Pancreas (tissue), 10 donors: ENCODE data around the gene NDUFB2. TPM values are rescaled to one million over a fixed set of nuclear protein-coding genes. Genes with fewer than 3 reads are reported as not detected.
"Not testable (repeated sequence)": the region's sequence is repeated elsewhere in the genome, so short reads cannot be mapped to it uniquely, and the experiment has no call there.

Source experiments
- ATAC-seq, 4 donors: fragments of 200-7000 bp; cut with Tn5 transposase; one replicate each; pipeline versions ENCODE4 v1.8.0 to v1.9.1; 2020; ENCODE audit warnings: mild to moderate bottlenecking in 4 of 4, moderate library complexity in 4 of 4
- DNase-seq, 6 donors: peaks; one replicate each; pipeline ENCODE4 v3.0.0-alpha.2; 2020
- FAIRE-seq: peaks from 2 replicates; lab custom pipeline; 2012; peaks lifted over from hg19 to GRCh38; lab: Jason Lieb, UNC
- H3K27ac ChIP-seq, 4 donors: fragments of 200-600 bp; sonication (generic); 1 replicate in 3 of 4; 2 replicates in 1 of 4; pipeline versions ENCODE4 v1.5.0 to v1.8.0; 2020
- H3K27me3 ChIP-seq, 4 donors: fragments of 200-600 bp; one replicate each; pipeline ENCODE4 v1.8.0; 2021
- H3K36me3 ChIP-seq, 3 donors: fragments of 200-600 bp; sonication (generic) in 1 of 3; one replicate each; pipeline versions ENCODE4 v1.5.0 to v1.8.0; 2020 to 2021
- H3K4me1 ChIP-seq, 3 donors: fragments of 200-600 bp; one replicate each; pipeline ENCODE4 v1.8.0; 2021
- H3K4me3 ChIP-seq, 4 donors: fragments of 200-600 bp; sonication (generic) in 2 of 4; one replicate each; pipeline versions ENCODE4 v1.5.0 to v1.8.0; 2020 to 2021
- H3K9me3 ChIP-seq, 4 donors: fragments of 200-600 bp; one replicate each; pipeline ENCODE4 v1.8.0; 2021
- CTCF ChIP-seq, 4 donors: fragments of 200-600 bp; sonication (generic) in 3 of 4; IDR thresholded peaks; one replicate each; pipeline versions ENCODE4 v1.5.0 to v1.8.0; 2021; ENCODE audit warnings: antibody characterized with exemption in 4 of 4
- WGBS, 2 donors: extraction: QIAGEN DNeasy Blood & Tissue Kit; methylation state at CpG; one replicate each; pipeline ENCODE4 v1.1.7; 2013; 5-methylcytosine and 5-hydroxymethylcytosine counted together
- intact Hi-C, 3 donors: fragments of 100-400 bp; cut with DNase I; formaldehyde crosslinking; loops; one replicate each; pipeline versions ENCODE4 v1.11.1 to v1.14.2; 2022
- polyA plus RNA-seq, 2 donors: library from polyadenylated mRNA; stranded (reverse); fragments of 200-250 nt; gene quantifications; one replicate each; pipeline ENCODE4 v1.2.3, GENCODE V29; 2013
- total RNA-seq, 6 donors: library from RNA; stranded (reverse); fragmentation: NEBNext Ultra II Directional in 4 of 6; extraction: Animal tissue kit (Norgen Biotek cat#: 25700) in 4 of 6; gene quantifications; one replicate each; pipeline versions ENCODE4 v1.2.1 to v1.2.4, GENCODE V29; 2021 to 2023
- donor health status: healthy with polysubstance abuse.
- donor health status: DM: no; HTN: no; CAD: no; lungs with moderate emphysema.
- donor health status: DM: no; HTN: no; CAD: no.
- donor health status: control.
- donor health status: control.
- donor health status: Bipolar disorder and iron deficiency.
- donor health status: DM: yes; HTN: yes; CAD: no.
- donor health status: DM: no; HTN: no; CAD: no.
- donor health status: DM: no; HTN: no; CAD: no.
- donor health status: DM: yes; HTN: yes; CAD: no.

The NDUFB2 gene
- total and polyA plus RNA-seq, 8 donors: 47.6 to 198 (median 76.6) TPM

DNA sequence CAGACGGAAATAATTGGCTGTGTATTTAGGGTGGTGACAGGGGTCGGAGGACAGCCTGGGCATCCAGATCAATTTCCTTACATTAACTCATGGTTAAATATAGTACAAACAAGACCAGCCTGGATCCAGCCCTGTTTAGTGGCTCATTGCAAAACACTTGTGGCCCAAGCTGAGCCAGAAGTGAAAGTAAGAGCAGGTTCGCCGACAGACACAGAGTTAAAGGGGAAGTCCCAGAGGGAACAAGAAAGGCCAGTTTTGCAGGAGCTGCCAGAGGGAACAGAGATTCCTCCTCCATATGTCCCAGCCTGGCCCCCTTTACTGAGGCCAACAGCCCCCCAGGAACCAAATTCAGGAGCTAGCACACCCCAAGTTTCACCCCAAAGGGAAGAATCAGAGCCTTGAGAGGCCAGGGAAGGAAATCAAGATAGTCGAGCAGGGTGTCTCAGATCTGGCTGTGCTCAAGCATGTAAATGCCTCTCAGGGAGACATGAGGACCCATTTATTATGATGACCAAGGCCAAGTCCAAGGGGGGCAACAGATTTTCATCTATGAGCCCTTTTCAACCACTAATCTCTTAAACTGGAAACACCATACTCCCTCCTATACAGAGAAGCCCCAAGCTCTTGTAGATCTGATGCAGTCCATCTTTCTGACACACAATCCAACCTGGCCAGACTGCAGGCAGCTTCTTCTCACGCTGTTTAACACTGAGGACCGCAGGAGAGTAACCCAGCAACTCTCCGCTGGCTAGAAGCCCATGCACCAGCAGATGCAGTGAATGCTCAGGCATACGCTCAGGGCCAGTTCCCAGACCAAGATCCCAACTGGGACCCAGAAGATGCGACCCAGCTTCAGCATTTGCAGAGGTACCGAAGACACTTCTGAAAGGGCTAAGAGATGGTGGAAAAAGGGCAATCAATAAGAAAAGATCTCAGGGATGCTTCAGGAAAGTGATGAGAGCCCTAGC lies 39.7 kb upstream of the NDUFB2 start:
- TF ChIP-seq CTCF (IDR thresholded peaks at IDR 0.05): no peak
- H3K4me1 ChIP-seq: peaks cover 0 to 16% (median 5%) of the 10 kb centered on the region in 3 donors
- H3K9me3 ChIP-seq: no peaks in the 10 kb centered on the region
- WGBS, 2 donors: 39% methylated on average over 11 of the region's 11 CpGs
- H3K4me3 ChIP-seq: peak overlapping the region in 2 of 4 donors; percentile 20 to 32
- peak; percentile 85 to 93 (median 92) for ATAC-seq
- H3K27me3 ChIP-seq: no peaks in the 10 kb centered on the region
- intact Hi-C loops: no loop called here
- no peak for FAIRE-seq
- H3K27ac ChIP-seq: peak overlapping the region; percentile 43 to 64 (median 53)
- H3K36me3 ChIP-seq: no peaks in the 10 kb centered on the region
- DNase-seq: peak in 5 of 6 donors; percentile 41 to 80 (median 64)

DNA sequence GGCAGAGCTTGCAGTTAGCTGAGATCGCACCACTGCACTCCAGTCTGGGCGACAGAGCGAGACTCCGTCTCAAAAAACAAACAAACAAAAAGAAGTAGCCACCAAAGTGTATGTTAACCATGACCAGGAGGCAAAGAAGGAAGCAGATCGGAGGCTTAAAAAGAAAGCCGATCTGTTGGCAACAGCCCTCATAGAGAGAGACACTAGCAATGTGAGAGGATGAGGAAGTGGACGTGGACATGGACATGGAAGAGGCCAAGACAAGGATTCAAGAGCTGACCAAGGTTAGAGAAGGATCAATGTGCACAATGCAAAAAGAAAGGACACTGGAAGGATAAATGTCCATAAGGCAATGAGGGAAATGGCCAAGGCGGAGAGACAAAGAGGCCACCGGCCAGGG lies 38.6 kb upstream of the NDUFB2 start:
- intact Hi-C loops: no loop called here
- ATAC-seq: no peak
- no peak overlapping the region for H3K4me3 ChIP-seq

GRCh38 chr7:140659856-140660255 lies 36.7 kb upstream of the NDUFB2 start:
- Histone ChIP-seq H3K27me3 (no peaks in the 10 kb centered on the region), H3K4me1 (peaks cover 0 to 13% (median 5%) of the 10 kb centered on the region in 3 donors), H3K36me3 (no peaks in the 10 kb centered on the region), H3K4me3 (no peak overlapping the region), H3K27ac (no peak overlapping the region), H3K9me3 (no peaks in the 10 kb centered on the region)
- FAIRE-seq (no peak), DNase-seq (no peak), ATAC-seq (no peak)
- intact Hi-C loops: no loop called here
- WGBS, 2 donors: 65 to 73% methylated on average over 8 of the region's 8 CpGs
- TF ChIP-seq CTCF (IDR thresholded peaks at IDR 0.05): no peak

More for the DNA sequence above, 38.6 kb upstream of the NDUFB2 start:
- no peak for TF ChIP-seq CTCF (IDR thresholded peaks at IDR 0.05)
- no peak overlapping the region for H3K27ac ChIP-seq
- H3K36me3 ChIP-seq: no peaks in the 10 kb centered on the region
- H3K4me1 ChIP-seq: peaks cover 0 to 16% (median 5%) of the 10 kb centered on the region in 3 donors
- DNase-seq (peak in 1 of 6 donors; percentile 3), FAIRE-seq (no peak)
- WGBS, 2 donors: 90 to 93% methylated on average over 9 of the region's 9 CpGs
- H3K9me3 ChIP-seq: no peaks in the 10 kb centered on the region
- H3K27me3 ChIP-seq: no peaks in the 10 kb centered on the region

DNA sequence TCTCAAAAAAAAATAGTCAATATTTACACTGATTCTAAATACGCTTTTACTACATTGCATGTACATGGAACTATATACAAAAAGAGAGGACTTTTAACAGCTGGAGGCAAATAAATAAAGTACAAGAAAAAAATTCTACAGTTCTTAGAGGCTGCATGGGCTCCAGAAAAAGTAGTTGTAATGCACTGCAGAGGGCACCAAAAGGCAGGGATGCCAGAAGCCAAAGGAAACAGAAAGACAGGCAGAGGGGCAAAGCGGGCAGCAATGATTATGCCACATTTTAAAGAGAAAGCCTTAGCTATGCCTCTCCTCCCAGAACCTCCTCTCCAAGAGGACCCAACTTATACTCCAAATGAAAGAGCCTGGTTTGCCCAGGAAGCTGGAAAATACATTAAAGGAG lies 35.4 kb upstream of the NDUFB2 start:
- no peak for DNase-seq
- intact Hi-C loops: no loop called here
- H3K4me1 ChIP-seq: peaks cover 0 to 9% (median 5%) of the 10 kb centered on the region in 3 donors
- FAIRE-seq: no peak
- no peaks in the 10 kb centered on the region for H3K27me3 ChIP-seq
- H3K27ac ChIP-seq: no peak overlapping the region
- no peak for TF ChIP-seq CTCF (IDR thresholded peaks at IDR 0.05)
- 19 to 23% methylated on average over 2 of the region's 2 CpGs for WGBS, 2 donors
- no peaks in the 10 kb centered on the region for H3K36me3 ChIP-seq
- ATAC-seq: peak in 2 of 4 donors; percentile 36 to 40
- H3K9me3 ChIP-seq: no peaks in the 10 kb centered on the region
- no peak overlapping the region for H3K4me3 ChIP-seq

- intact Hi-C loops: not testable (repeated sequence)
- WGBS, 2 donors: 50 to 85% methylated on average over 1 of the region's 2 CpGs
Measured at GRCh38 chr7:140662938-140663337, 33.6 kb upstream of the NDUFB2 start.

More at GRCh38 chr7:140662938-140663337, 33.6 kb upstream of the NDUFB2 start:
- FAIRE-seq, H3K27me3 ChIP-seq, H3K27ac ChIP-seq, H3K4me3 ChIP-seq, DNase-seq, H3K4me1 ChIP-seq, H3K9me3 ChIP-seq, H3K36me3 ChIP-seq, ATAC-seq: not testable (repeated sequence)
